HG03565 (cell line): ENCODE measurements around the gene WWP2.

Source experiments
- ATAC-seq: cut with Tn5 transposase; IDR thresholded peaks from one replicate; pipeline ENCODE4 v1.9.1; 2021; ENCODE audit warnings: mild to moderate bottlenecking, moderate library complexity; ENCODE audit not compliant: unreplicated experiment

WWP2 gene

GRCh38 chr16:69924041-69924775 is 162.1 kb downstream of the WWP2 start:
- no peak for ATAC-seq

- no peak for ATAC-seq
Observed at GRCh38 chr16:69924777-69925191, 162.7 kb downstream of the WWP2 start.

DNA sequence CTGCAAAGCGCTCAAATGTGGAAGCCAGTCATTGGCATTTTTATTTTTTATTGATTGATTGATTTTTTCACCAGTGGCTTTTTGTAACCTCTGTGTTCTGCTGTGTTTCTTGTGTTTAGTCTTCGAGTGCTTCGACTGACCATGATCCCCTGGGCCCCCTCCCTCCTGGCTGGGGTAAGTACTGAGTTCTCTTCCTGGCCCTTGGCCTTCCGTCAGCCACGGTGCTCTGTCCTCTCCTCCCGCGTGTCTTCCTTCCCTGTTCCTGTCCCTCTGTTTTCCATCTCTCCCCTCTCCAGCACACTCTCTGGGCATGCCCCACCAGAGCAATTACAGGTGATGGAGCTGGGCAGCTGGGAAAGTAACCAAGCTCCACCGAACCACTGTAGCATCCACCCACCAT is 163.2 kb downstream of the WWP2 start:
- no peak for ATAC-seq

DNA sequence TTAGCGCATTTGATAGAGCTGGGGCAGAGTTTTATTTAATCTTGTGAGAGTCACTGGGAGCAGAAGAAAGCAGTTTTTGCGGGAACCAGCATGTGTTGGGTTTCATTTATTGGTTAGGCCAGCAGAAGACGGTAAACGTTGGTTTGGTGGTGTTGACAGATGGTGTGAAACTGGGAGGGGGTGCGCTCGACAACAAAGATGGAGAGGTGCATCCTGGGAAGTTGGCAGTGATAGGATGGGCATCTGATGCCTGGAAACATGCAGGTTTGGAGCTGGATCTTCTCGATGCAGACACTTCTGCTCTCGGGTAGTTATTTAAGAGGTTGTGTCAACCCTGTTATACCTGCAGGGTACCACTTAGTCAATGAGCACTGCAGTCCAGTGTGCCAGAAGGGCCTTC is 164.1 kb downstream of the WWP2 start:
- ATAC-seq, result no peak

GRCh38 chr16:69927056-69927757 is 165.1 kb downstream of the WWP2 start:
- no peak for ATAC-seq

DNA sequence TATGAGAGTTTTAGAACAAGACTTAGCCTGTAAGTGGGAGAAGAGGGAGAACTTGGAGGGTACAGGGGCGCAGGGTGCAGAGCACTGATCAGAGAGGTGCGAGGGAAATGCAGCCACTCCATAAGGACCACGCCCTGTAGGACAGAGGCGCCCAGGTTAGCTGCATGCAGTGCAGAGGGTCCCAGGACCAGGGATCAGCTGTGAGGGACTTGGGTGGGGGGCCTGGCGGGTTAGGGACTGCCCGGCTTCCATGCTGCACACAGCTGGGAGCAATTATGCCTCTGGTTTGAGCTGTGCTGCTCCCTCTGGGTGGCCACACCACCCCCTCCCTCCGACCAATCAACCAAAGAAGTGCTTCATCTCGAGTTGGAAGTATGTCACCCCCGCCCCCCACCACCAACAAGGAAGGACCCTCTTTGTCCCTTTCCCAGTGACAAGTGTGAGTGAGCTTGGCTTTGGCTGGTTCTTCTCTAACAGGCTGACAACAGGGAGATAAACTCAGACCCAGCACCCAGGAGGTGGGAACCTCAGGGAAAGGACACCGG is 166.8 kb downstream of the WWP2 start:
- no peak for ATAC-seq

- no peak for ATAC-seq
Observed at GRCh38 chr16:69929480-69929879, 167.3 kb downstream of the WWP2 start.

DNA sequence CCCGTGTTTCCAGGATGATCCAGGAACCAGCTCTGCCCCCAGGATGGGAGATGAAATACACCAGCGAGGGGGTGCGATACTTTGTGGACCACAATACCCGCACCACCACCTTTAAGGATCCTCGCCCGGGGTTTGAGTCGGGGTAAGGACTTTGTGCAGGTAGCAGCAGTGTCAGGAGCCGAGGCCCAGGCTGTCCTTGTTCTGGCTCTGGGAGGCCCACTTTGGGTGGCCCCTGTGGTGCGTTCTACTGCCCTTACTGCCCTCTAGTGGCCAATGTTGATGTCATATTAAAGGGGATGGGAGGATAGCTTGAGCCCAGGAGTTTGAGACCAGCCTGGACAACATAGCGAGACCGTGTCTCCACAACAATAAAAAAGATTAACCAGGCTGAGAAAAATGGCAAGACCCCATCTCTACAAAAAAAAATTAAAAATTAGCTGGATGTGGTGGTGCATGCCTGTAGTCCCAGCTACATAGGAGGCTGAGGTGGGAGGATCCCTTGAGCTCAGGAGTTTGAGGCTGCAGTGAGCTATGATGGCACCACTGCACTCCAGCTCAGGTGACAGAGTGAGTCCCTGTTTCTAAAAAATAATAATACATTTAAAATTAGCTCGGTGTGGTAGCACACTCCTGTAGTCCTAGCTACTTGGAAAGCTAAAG is 168.1 kb downstream of the WWP2 start:
- no peak for ATAC-seq

GRCh38 chr16:69931631-69932030 is 169.5 kb downstream of the WWP2 start:
- ATAC-seq, result no peak

- ATAC-seq, result no peak
Observed at GRCh38 chr16:69932228-69932627, 170.1 kb downstream of the WWP2 start.

DNA sequence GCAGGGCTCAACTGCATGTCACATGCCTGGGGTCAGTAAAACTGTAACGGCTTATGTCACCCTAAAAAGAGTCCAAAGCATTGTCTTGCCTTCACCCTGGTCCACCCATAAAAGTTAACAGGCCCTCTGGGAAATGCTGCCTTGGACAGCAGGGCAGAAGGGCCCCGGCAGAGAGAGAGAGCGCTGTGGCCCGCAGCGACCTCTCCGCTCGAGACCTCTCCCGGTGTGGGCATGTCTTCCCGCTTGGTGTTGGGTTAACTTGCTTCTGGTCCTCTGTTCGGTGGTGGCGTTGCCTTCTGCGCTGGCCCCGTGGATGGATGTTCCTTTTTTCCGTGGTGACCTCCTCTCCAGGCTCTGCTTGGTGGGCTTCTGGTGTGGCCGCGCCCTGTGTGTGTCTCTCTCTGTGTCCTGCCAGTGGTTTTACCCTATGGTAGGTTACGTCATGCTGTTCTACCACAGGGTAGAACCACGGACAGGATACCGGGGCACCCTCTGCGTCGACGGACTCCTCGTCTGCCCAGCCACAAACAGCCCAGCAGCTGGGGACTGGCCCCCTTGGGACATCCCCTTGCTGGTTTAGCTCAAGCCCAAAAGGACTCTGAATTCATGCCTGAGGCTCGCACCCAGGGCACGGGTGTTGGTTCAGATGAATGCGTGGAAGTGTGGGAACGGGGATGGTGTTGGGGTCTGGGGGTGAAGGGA is 170.7 kb downstream of the WWP2 start:
- no peak for ATAC-seq

- no peak for ATAC-seq
Observed at GRCh38 chr16:69934044-69934443, 171.9 kb downstream of the WWP2 start.

GRCh38 chr16:69934751-69935150 is 172.6 kb downstream of the WWP2 start:
- ATAC-seq, result no peak

GRCh38 chr16:69935278-69935711 is 173.2 kb downstream of the WWP2 start:
- no peak for ATAC-seq

DNA sequence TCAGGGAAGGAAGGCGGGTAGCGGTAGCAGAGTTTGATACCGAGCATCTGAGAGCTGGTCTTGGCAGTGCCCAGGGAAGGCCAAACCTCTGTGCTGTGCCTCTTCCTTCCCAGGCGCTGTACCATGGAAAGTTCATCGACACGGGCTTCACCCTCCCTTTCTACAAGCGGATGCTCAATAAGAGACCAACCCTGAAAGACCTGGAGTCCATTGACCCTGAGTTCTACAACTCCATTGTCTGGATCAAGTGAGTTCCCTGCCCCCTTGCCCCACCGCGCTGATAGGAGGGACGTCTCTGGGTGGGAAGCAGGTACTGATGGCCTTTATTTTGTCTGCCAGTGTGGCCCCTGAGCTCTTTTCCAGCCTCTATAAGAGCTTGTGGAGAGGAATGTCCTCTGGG is 173.6 kb downstream of the WWP2 start:
- ATAC-seq, result no peak

- no peak for ATAC-seq
Observed at GRCh38 chr16:69936252-69936651, 174.1 kb downstream of the WWP2 start.

- no peak for ATAC-seq
Observed at GRCh38 chr16:69936751-69937211, 174.6 kb downstream of the WWP2 start.

GRCh38 chr16:69937465-69937951 is 175.4 kb downstream of the WWP2 start:
- ATAC-seq, result no peak

- no peak for ATAC-seq
Observed at GRCh38 chr16:69938981-69939820, 177.1 kb downstream of the WWP2 start.
